Erythroblast (primary cell): ENCODE measurements around the gene DNAI7.

Experiments
- GATA1 ChIP-seq: IDR thresholded peaks from 2 replicates; pipeline ENCODE4 v1.6.1; 2011; ENCODE audit warnings: low read depth, mild to moderate bottlenecking, control low read depth, low read length, moderate library complexity
- POLR2A ChIP-seq: IDR thresholded peaks from 2 replicates; pipeline ENCODE4 v1.6.1; 2011; ENCODE audit warnings: mild to moderate bottlenecking, low read length

- TF ChIP-seq POLR2A (no peak), GATA1 (no peak)
Measured at GRCh38 chr12:25208554-25208953, 13.6 kb upstream of the DNAI7 start.
